Measurements from ENCODE around the gene RGS9BP. TPM values are rescaled to one million over a fixed set of nuclear protein-coding genes. Genes with fewer than 3 reads are reported as not detected.
"Not testable (repeated sequence)": the region's sequence is repeated elsewhere in the genome, so short reads cannot be mapped to it uniquely, and the experiment has no call there.

The RGS9BP gene
- total RNA-seq, 4 donors from 2014 or later, result 0.54 to 4.5 (median 2.6) TPM

DNA sequence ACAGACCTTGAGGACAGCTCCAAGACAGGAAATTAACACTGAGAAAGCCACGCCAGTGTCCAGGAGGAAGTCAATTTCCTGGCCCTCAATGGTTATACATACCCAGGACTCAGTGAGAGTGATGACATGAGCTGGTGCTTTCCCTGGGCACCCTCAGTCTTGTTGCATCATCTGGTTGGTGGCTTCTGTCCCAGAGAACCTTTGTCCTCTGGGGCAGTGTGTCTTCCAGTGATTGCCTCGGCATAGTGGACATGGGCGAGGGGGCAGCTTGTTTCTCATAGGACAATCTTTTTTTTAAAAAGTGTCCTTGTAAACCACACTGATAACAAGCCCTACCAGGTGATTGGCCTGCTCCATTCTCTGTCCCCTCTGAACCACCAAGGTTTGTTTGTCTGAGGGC lies 21.1 kb downstream of the RGS9BP start:
- peaks cover 0 to 42% of the 10 kb centered on the region in 2 donors for H3K36me3 ChIP-seq
- H3K4me3 ChIP-seq, H3K27ac ChIP-seq, H3K27me3 ChIP-seq, H3K9me3 ChIP-seq, ATAC-seq: not testable (repeated sequence)
- H3K4me1 ChIP-seq, result peaks cover 0 to 54% (median 20%) of the 10 kb centered on the region in 3 donors
- WGBS, 2 donors (ENCODE audit: low coverage in 1 of 2), result 93% methylated on average over 2 of the region's 3 CpGs; no CpG with 5 or more reads in 1 of the 2 donors

DNA sequence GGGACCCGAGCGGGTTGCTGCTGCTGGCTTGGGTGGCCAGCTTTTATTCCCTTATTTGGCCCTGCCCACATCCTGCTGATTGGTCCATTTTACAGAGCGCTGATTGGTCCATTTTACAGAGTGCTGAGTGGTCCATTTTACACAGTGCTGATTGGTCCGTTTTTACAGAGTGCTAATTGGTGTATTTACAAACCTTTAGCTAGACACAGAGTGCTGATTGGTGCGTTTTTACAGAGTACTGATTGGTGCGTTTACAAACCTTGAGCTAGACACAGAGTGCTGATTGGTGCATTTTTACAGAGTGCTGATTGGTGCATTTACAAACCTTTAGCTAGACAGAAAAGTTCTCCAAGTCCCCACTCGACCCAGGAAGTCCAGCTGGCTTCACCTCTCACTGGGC lies 24.5 kb downstream of the RGS9BP start:
- 87 to 100% methylated on average over 6 to 7 of the region's 7 CpGs for WGBS, 2 donors (ENCODE audit: low coverage in 1 of 2)

DNA sequence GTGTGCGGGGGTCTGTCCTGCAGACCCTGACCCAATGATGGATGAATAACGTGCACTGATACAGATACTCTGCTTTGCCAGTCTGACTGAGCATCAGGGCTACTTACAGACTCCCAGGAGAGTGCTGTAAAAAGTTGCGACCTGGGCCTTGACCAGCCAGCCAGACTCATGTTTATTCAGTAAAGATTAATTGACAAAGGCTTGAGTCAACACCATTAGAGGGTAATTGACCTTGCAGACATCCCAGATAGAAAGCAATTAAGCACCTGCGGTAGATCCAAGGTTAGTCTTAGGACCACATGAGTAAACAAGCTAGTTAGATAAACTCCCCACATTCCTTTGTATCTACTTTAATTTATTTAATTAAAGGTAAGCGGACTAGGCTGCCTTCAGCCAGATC lies 26.4 kb downstream of the RGS9BP start:
- 42 to 63% methylated on average over 3 to 5 of the region's 5 CpGs for WGBS, 2 donors (ENCODE audit: low coverage in 1 of 2)
- no peaks in the 10 kb centered on the region for H3K27me3 ChIP-seq
- peaks cover 0 to 19% (median 0%) of the 10 kb centered on the region in 3 donors for H3K9me3 ChIP-seq
- no peak overlapping the region for H3K4me3 ChIP-seq
- peaks cover 0 to 64% of the 10 kb centered on the region in 2 donors for H3K36me3 ChIP-seq
- ATAC-seq, result no peak
- no peak overlapping the region for H3K27ac ChIP-seq
- H3K4me1 ChIP-seq, result peaks cover 0 to 16% (median 0%) of the 10 kb centered on the region in 3 donors
- TF ChIP-seq EP300 (IDR thresholded peaks at IDR 0.05) (no peak), POLR2AphosphoS5 (IDR thresholded peaks at IDR 0.05) (no peak), POLR2A (IDR thresholded peaks at IDR 0.05) (no peak)
- TF ChIP-seq, protein P1, sequence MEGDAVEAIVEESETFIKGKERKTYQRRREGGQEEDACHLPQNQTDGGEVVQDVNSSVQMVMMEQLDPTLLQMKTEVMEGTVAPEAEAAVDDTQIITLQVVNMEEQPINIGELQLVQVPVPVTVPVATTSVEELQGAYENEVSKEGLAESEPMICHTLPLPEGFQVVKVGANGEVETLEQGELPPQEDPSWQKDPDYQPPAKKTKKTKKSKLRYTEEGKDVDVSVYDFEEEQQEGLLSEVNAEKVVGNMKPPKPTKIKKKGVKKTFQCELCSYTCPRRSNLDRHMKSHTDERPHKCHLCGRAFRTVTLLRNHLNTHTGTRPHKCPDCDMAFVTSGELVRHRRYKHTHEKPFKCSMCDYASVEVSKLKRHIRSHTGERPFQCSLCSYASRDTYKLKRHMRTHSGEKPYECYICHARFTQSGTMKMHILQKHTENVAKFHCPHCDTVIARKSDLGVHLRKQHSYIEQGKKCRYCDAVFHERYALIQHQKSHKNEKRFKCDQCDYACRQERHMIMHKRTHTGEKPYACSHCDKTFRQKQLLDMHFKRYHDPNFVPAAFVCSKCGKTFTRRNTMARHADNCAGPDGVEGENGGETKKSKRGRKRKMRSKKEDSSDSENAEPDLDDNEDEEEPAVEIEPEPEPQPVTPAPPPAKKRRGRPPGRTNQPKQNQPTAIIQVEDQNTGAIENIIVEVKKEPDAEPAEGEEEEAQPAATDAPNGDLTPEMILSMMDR (IDR thresholded peaks at IDR 0.05), result no peak

More for the DNA sequence above, 24.5 kb downstream of the RGS9BP start:
- not testable (repeated sequence) for H3K27me3 ChIP-seq, H3K4me3 ChIP-seq, ATAC-seq, H3K27ac ChIP-seq
- Histone ChIP-seq H3K4me1 (peaks cover 0 to 35% (median 4%) of the 10 kb centered on the region in 3 donors), H3K9me3 (peaks cover 0 to 19% (median 0%) of the 10 kb centered on the region in 3 donors), H3K36me3 (peaks cover 0 to 61% of the 10 kb centered on the region in 2 donors)

DNA sequence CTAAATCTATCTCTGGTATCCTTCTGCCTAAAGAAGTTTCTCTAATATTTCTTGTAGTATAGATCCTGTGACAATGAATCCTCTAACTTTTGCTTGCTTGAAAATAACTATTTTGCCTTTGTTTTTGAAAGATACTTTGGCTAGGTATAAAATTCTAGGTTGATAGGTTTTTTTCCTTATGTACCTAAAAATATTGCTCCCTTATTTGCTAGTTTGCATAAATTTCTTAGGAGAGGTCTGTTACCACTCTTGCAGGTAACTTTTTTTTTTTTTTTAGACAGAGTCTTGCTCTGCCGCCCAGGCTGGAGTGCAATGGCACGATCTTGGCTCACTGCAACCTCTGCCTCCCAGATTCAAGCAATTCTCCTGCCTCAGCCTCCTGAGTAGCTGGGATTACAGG lies 28.4 kb downstream of the RGS9BP start:
- Histone ChIP-seq H3K36me3 (peaks cover 0 to 46% of the 10 kb centered on the region in 2 donors), H3K4me1 (peaks cover 0 to 16% (median 0%) of the 10 kb centered on the region in 3 donors), H3K9me3 (peaks cover 0 to 19% (median 0%) of the 10 kb centered on the region in 3 donors)
- H3K27me3 ChIP-seq, ATAC-seq, H3K4me3 ChIP-seq, H3K27ac ChIP-seq: not testable (repeated sequence)
- WGBS, 2 donors (ENCODE audit: low coverage in 1 of 2), result 100% methylated on average over 2 of the region's 2 CpGs; no CpG with 5 or more reads in 1 of the 2 donors

DNA sequence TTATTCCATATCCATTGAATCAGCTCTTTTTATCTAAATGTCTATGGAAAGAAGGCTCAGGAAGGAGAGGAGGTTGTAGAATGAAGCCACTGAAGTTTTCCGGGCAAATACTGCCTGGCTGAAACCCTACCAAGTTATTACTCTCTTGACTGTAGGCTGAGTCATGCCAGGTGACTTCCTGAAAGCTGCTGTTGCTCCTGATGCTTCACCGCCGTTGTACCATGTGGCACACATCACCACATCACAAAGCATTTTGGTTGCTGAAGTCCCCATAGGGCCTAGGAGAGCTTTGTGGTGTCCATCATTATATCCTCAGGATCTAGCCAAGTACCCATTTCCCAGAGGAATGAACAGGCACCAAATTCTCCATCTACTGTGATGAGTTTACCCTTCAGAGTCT lies 32.8 kb downstream of the RGS9BP start:
- Histone ChIP-seq H3K4me1 (no peaks in the 10 kb centered on the region), H3K27ac (no peak overlapping the region), H3K4me3 (no peak overlapping the region), H3K9me3 (peaks cover 0 to 13% (median 0%) of the 10 kb centered on the region in 3 donors), H3K27me3 (no peaks in the 10 kb centered on the region), H3K36me3 (peaks cover 0 to 66% of the 10 kb centered on the region in 2 donors)
- 70 to 80% methylated on average over 1 of the region's 3 CpGs for WGBS, 2 donors (ENCODE audit: low coverage in 1 of 2)
- no peak for TF ChIP-seq POLR2A (IDR thresholded peaks at IDR 0.05)
- TF ChIP-seq, protein P1 (IDR thresholded peaks at IDR 0.05), result no peak
- TF ChIP-seq EP300 (IDR thresholded peaks at IDR 0.05), result no peak
- no peak for TF ChIP-seq POLR2AphosphoS5 (IDR thresholded peaks at IDR 0.05)
- no peak for ATAC-seq

DNA sequence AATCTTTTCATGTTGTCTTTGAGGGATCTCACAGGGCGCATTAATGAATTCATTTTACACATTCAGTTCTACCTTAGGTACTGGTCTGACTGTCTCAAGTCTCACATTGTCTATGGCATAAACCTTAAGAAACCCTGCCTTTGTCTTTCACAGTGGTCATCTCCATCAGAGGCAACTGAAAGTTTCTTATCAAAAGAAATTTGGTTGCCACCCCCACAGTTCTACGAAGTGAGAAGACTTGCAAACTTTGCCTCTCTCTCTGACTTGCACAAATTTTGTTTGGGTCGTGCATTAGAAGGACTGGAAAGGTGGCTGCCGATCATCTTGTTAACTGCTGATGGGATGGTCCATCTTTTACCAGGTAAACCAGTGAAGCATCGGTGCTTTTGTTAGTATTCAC lies 33.4 kb downstream of the RGS9BP start:
- TF ChIP-seq EP300 (IDR thresholded peaks at IDR 0.05) (no peak), POLR2A (IDR thresholded peaks at IDR 0.05) (no peak), POLR2AphosphoS5 (IDR thresholded peaks at IDR 0.05) (no peak)
- TF ChIP-seq, protein P1 (IDR thresholded peaks at IDR 0.05), result no peak
- ATAC-seq, result no peak
- H3K36me3 ChIP-seq, result peaks cover 0 to 68% of the 10 kb centered on the region in 2 donors
- no peaks in the 10 kb centered on the region for H3K4me1 ChIP-seq
- no peaks in the 10 kb centered on the region for H3K27me3 ChIP-seq
- no peak overlapping the region for H3K4me3 ChIP-seq
- H3K9me3 ChIP-seq, result peaks cover 0 to 8% (median 0%) of the 10 kb centered on the region in 3 donors
- no peak overlapping the region for H3K27ac ChIP-seq
- 83 to 84% methylated on average over 4 to 5 of the region's 5 CpGs for whole genome bisulfite sequencing, 2 donors (ENCODE audit: low coverage in 1 of 2)

Data from gastroesophageal sphincter (tissue), 4 donors.